MM.1S (cell line): ENCODE measurements around the gene DIAPH3.

Source experiments
- DNase-seq: peaks from one replicate; pipeline ENCODE4 v3.0.0-alpha.2; 2015
- H2AFZ ChIP-seq: fragments of 300-600 bp; sonication (generic); 2 replicates; pipeline ENCODE4 v1.6.0; 2016; ENCODE audit warnings: antibody characterized with exemption, low read length
- H3F3A ChIP-seq: fragments of 300-600 bp; sonication (generic); 2 replicates; pipeline ENCODE4 v1.6.1; 2016; ENCODE audit warnings: mild to moderate bottlenecking, antibody characterized with exemption, low read length, moderate library complexity, mixed read lengths; ENCODE audit not compliant: insufficient read depth
- H3K27ac ChIP-seq: fragments of 300-600 bp; sonication (generic); 2 replicates; pipeline ENCODE4 v1.5.1; 2016; ENCODE audit warnings: mild to moderate bottlenecking, low read length
- H3K27me3 ChIP-seq: fragments of 300-600 bp; sonication (generic); replicated peaks from 2 replicates; pipeline ENCODE4 v1.6.0; 2016; ENCODE audit warnings: low read length; ENCODE audit not compliant: insufficient read depth
- H3K36me3 ChIP-seq: fragments of 300-600 bp; sonication (generic); replicated peaks from 2 replicates; pipeline ENCODE4 v1.6.1; 2016; ENCODE audit warnings: mild to moderate bottlenecking, low read length, mixed read lengths; ENCODE audit not compliant: insufficient read depth
- H3K4me1 ChIP-seq: fragments of 300-600 bp; sonication (generic); 2 replicates; pipeline ENCODE4 v1.6.1; 2016; ENCODE audit warnings: low read length, mixed read lengths
- H3K4me2 ChIP-seq: fragments of 300-600 bp; sonication (generic); 2 replicates; pipeline ENCODE4 v1.6.0; 2016; ENCODE audit warnings: low read depth, low read length
- H3K4me3 ChIP-seq: fragments of 300-600 bp; sonication (generic); 2 replicates; pipeline ENCODE4 v1.5.1; 2016; ENCODE audit warnings: low read length, mixed read lengths
- H3K79me2 ChIP-seq: fragments of 300-600 bp; sonication (generic); 2 replicates; pipeline ENCODE4 v1.6.1; 2016; ENCODE audit warnings: mixed run types, low read length, mixed read lengths
- H3K9ac ChIP-seq: fragments of 300-600 bp; sonication (generic); 2 replicates; pipeline ENCODE4 v1.6.1; 2016; ENCODE audit warnings: low read length, mixed read lengths
- H3K9me2 ChIP-seq: fragments of 300-600 bp; sonication (generic); replicated peaks from 2 replicates; pipeline ENCODE4 v1.6.1; 2016; ENCODE audit warnings: mild to moderate bottlenecking, low read length, mixed read lengths; ENCODE audit not compliant: insufficient read depth
- H3K9me3 ChIP-seq: fragments of 300-600 bp; sonication (generic); replicated peaks from 2 replicates; pipeline ENCODE4 v1.6.1; 2016; ENCODE audit warnings: mild to moderate bottlenecking, low read length, mixed read lengths; ENCODE audit not compliant: insufficient read depth
- H4K20me1 ChIP-seq: fragments of 300-600 bp; sonication (generic); 2 replicates; pipeline ENCODE4 v1.6.1; 2016; ENCODE audit warnings: mild to moderate bottlenecking, low read length, moderate library complexity, mixed read lengths; ENCODE audit not compliant: insufficient read depth
- CTCF ChIP-seq: fragments of 300-600 bp; sonication (generic); IDR thresholded peaks from 2 replicates; pipeline ENCODE4 v1.5.1; 2016; ENCODE audit warnings: antibody characterized with exemption, low read length, mixed read lengths
- EZH2 ChIP-seq: fragments of 300-600 bp; sonication (generic); optimal IDR thresholded peaks from 2 replicates; pipeline ENCODE3; 2017; ENCODE audit warnings: low read depth, mild to moderate bottlenecking, antibody characterized with exemption, low read length, mixed read lengths
- EZH2phosphoT487 ChIP-seq: fragments of 300-600 bp; sonication (generic); IDR thresholded peaks from 2 replicates; pipeline ENCODE4 v1.6.1; 2018; ENCODE audit warnings: antibody characterized with exemption, low read length

Gene DIAPH3

GRCh38 chr13:60137911-60138560, 25.7 kb downstream of the DIAPH3 start:
- Histone ChIP-seq H3K4me2 (no peak overlapping the region), H3F3A (no peaks in the 10 kb centered on the region), H3K27me3 (no peaks in the 10 kb centered on the region), H3K4me1 (no peaks in the 10 kb centered on the region), H2AFZ (no peak overlapping the region), H3K36me3 (no peaks in the 10 kb centered on the region), H3K9ac (no peak overlapping the region), H3K79me2 (no peaks in the 10 kb centered on the region; the same call in 1 of the 2 replicates), H3K9me2 (no peaks in the 10 kb centered on the region), H3K9me3 (no peaks in the 10 kb centered on the region), H3K27ac (no peak overlapping the region), H3K4me3 (no peak overlapping the region), H4K20me1 (no peaks in the 10 kb centered on the region)
- TF ChIP-seq EZH2 (no peak), CTCF (no peak), EZH2phosphoT487 (no peak)
- DNase-seq: no peak

DNA sequence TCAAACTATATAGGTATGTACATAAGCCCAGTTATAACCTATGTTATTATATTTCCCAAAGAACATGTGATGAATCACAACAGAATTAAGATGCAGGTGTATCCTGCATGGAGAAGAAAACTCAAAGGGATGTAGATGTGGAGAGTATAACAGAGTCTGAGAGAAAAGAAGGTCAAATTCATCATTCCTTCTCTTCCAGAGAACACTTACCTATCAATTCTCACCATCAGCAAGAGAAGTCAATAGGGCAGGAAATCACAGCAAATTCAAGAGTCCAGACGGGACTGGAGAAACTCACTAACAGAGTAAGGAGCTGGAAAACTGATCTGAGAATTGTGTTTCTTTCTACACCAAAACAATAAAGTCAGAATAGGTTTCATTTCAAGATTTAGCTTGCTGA, 28.4 kb downstream of the DIAPH3 start:
- H3K9me3 ChIP-seq: no peaks in the 10 kb centered on the region
- H3K9me2 ChIP-seq: no peaks in the 10 kb centered on the region
- H2AFZ ChIP-seq: no peak overlapping the region
- no peaks in the 10 kb centered on the region for H3F3A ChIP-seq
- no peaks in the 10 kb centered on the region for H4K20me1 ChIP-seq
- H3K27me3 ChIP-seq: no peaks in the 10 kb centered on the region
- no peak overlapping the region for H3K4me3 ChIP-seq
- H3K27ac ChIP-seq: no peak overlapping the region
- no peaks in the 10 kb centered on the region for H3K79me2 ChIP-seq
- no peak overlapping the region for H3K9ac ChIP-seq
- TF ChIP-seq EZH2: no peak
- no peak for TF ChIP-seq CTCF
- TF ChIP-seq EZH2phosphoT487: no peak
- H3K36me3 ChIP-seq: no peaks in the 10 kb centered on the region
- H3K4me2 ChIP-seq: no peak overlapping the region
- H3K4me1 ChIP-seq: no peaks in the 10 kb centered on the region
- DNase-seq: no peak

DNA sequence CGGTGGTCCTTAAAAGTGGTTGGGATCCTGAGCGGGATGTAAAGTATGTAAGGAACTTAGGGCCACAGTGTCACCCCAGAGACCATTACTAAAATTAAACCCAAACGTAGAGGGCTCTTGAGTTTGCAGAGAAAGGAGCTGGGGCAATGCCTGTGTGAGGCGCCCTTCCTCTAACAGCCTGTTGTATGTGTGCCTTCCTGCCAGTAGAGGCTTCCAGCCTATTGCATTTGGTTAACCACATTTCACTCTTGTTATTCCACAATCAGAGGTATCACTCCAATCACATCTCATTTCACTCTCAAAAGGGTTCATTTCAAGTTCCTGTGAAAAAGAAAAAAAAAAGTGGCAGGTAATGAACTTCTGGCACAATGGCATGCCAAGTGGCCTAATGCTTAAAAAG, 29.4 kb downstream of the DIAPH3 start:
- no peaks in the 10 kb centered on the region for H3K27me3 ChIP-seq
- no peak overlapping the region for H3K4me3 ChIP-seq
- no peaks in the 10 kb centered on the region for H3K4me1 ChIP-seq
- H3K4me2 ChIP-seq: no peak overlapping the region
- no peaks in the 10 kb centered on the region for H4K20me1 ChIP-seq
- no peaks in the 10 kb centered on the region for H3F3A ChIP-seq
- H3K9me3 ChIP-seq: no peaks in the 10 kb centered on the region
- H3K27ac ChIP-seq: no peak overlapping the region
- no peak for DNase-seq
- H3K36me3 ChIP-seq: no peaks in the 10 kb centered on the region
- no peak overlapping the region for H3K9ac ChIP-seq
- TF ChIP-seq CTCF: no peak
- TF ChIP-seq EZH2: no peak
- TF ChIP-seq EZH2phosphoT487: no peak
- H3K9me2 ChIP-seq: no peaks in the 10 kb centered on the region
- H2AFZ ChIP-seq: no peak overlapping the region
- no peaks in the 10 kb centered on the region for H3K79me2 ChIP-seq
